GM12878 (cell line): ENCODE data around the gene XRCC6. TPM values are rescaled to one million over a fixed set of nuclear protein-coding genes. Genes with fewer than 3 reads are reported as not detected.

Experiments used
- ATF3 ChIP-seq: IDR thresholded peaks from 2 replicates; pipeline ENCODE4 v1.6.1; 2011; ENCODE audit warnings: low read depth, mild to moderate bottlenecking, low read length, moderate library complexity, borderline replicate concordance; ENCODE audit errors: extremely low read depth
- BHLHE40 ChIP-seq, 2 experiments: fragments of 450-650 bp in 1 of 2; IDR thresholded peaks; 2 replicates each; pipeline ENCODE4 v1.6.1; 2011 to 2017; ENCODE audit warnings: low read depth in 2 of 2, borderline replicate concordance in 1 of 2, improper control_type of control experiment in 1 of 2, low read length in 1 of 2, mild to moderate bottlenecking in 1 of 2
- CEBPB ChIP-seq, 2 experiments: fragments of 150-350 bp in 1 of 2; IDR thresholded peaks; 2 replicates each; pipeline ENCODE4 v1.6.1; 2012 to 2014; ENCODE audit warnings: low read depth in 2 of 2, low read length in 2 of 2, borderline replicate concordance in 1 of 2, inconsistent platforms in 1 of 2
- CHD2 ChIP-seq: IDR thresholded peaks from 2 replicates; pipeline ENCODE4 v1.6.1; 2011; ENCODE audit warnings: low read depth, low read length, improper control_type of control experiment, borderline replicate concordance
- CTCF ChIP-seq, 3 experiments: IDR thresholded peaks in 2 of 3; conservative IDR thresholded peaks in 1 of 3; 2 replicates each; pipeline ENCODE4 v1.5.1; 2011; ENCODE audit warnings: low read depth in 3 of 3, low read length in 3 of 3, mild to moderate bottlenecking in 3 of 3, control low read depth in 2 of 3, moderate library complexity in 2 of 3, inconsistent platforms in 1 of 3, mixed read lengths in 1 of 3; ENCODE audit not compliant: control insufficient read depth in 2 of 3, insufficient read depth in 1 of 3; ENCODE audit errors: extremely low read depth in 1 of 3
- HDAC6 ChIP-seq: fragments of 200-600 bp; sonication (generic); IDR thresholded peaks from one replicate; pipeline ENCODE4 v1.8.0; 2017; ENCODE audit warnings: antibody characterized with exemption; ENCODE audit not compliant: unreplicated experiment
- MEF2B ChIP-seq: fragments of 450-650 bp; IDR thresholded peaks from 2 replicates; pipeline ENCODE4 v1.6.1; 2018; ENCODE audit warnings: mild to moderate bottlenecking, moderate library complexity; ENCODE audit not compliant: partially characterized antibody, poor library complexity, severe bottlenecking
- NKRF ChIP-seq: fragments of 450-650 bp; conservative IDR thresholded peaks from 2 replicates; pipeline ENCODE4 v1.6.1; 2017; ENCODE audit warnings: mild to moderate bottlenecking, moderate library complexity
- NR2C2 ChIP-seq: IDR thresholded peaks from 2 replicates; pipeline ENCODE4 v1.6.1; 2011; ENCODE audit warnings: borderline replicate concordance, low read depth; ENCODE audit not compliant: control insufficient read depth, insufficient read length
- NR2F1 ChIP-seq: fragments of 450-650 bp; conservative IDR thresholded peaks from 2 replicates; pipeline ENCODE4 v1.6.1; 2017; ENCODE audit warnings: mild to moderate bottlenecking
- NRF1 ChIP-seq: conservative IDR thresholded peaks from 2 replicates; pipeline ENCODE4 v1.6.1; 2011; ENCODE audit warnings: mild to moderate bottlenecking, low read depth, low read length, improper control_type of control experiment
- SMC3 ChIP-seq: IDR thresholded peaks from 2 replicates; pipeline ENCODE4 v1.6.1; 2011; ENCODE audit warnings: low read length, improper control_type of control experiment, borderline replicate concordance
- TBL1XR1 ChIP-seq: IDR thresholded peaks from 2 replicates; pipeline ENCODE4 v1.6.1; 2012; ENCODE audit warnings: low read depth, low read length, improper control_type of control experiment
- TCF7 ChIP-seq: IDR thresholded peaks from 2 replicates; pipeline ENCODE4 v1.6.1; 2014; ENCODE audit warnings: antibody characterized with exemption, borderline replicate concordance
- ZBTB11 ChIP-seq: fragments of 450-650 bp; formaldehyde crosslinking; IDR thresholded peaks from 2 replicates; pipeline ENCODE4 v1.5.0; 2022; ENCODE audit warnings: mild to moderate bottlenecking, missing genetic modification characterization
- ZBTB4 ChIP-seq: fragments of 450-650 bp; formaldehyde crosslinking; IDR thresholded peaks from 2 replicates; pipeline ENCODE4 v1.4.0; 2022; ENCODE audit warnings: mild to moderate bottlenecking, moderate library complexity
- polyA plus RNA-seq, 11 experiments: library from polyadenylated mRNA; depleted of rRNA in 4 of 11; unstranded in 6 of 11; stranded (reverse) in 5 of 11; fragments of >200 nt; fragmentation: Nextera tagmentation in 4 of 11; fragmentation: Illumina TruSeq in 1 of 11; extraction: Ambion mirVana in 4 of 11; extraction: Trizol in 1 of 11; gene quantifications; 1 replicate in 1 of 11; 2 replicates in 10 of 11; pipeline versions ENCODE4 v1.2.1 to v1.2.3, GENCODE V29; 2011 to 2016; ENCODE audit warnings: inconsistent platforms in 2 of 11, missing spikeins in 2 of 11, low read depth in 1 of 11
- total RNA-seq, 4 experiments: library from RNA; depleted of rRNA in 3 of 4; stranded (reverse); fragments of >200 nt in 3 of 4; fragmentation: Illumina TruSeq in 1 of 4; extraction: Trizol in 1 of 4; gene quantifications; 2 replicates each; pipeline versions ENCODE4 v1.2.1 to v1.2.3, GENCODE V29; 2013 to 2021

XRCC6 gene
- total and polyA plus RNA-seq, 10 of the 15 experiments (the other 5 are each of a cell fraction or from before 2014, with no cell fraction given) = 186 to 718 (median 348) TPM

GRCh38 chr22:41596776-41597634 is 24.1 kb upstream of the XRCC6 start (continued):
- TF ChIP-seq ZBTB4 (CRISPR knock-in tag) (no peak), TBL1XR1 (no peak), TCF7 (no peak), NR2C2 (no peak), CEBPB (IDR thresholded peaks at IDR 0.05; ENCODE audit: borderline replicate concordance in 1 of 2, low read depth in 2 of 2, low read length in 2 of 2) (no peak), MEF2B (no peak), NRF1 (no peak), HDAC6 (no peak), CTCF (IDR thresholded peaks at IDR 0.05 in 2 of 3, conservative IDR thresholded peaks at IDR 0.05 in 1 of 3; ENCODE audit: control insufficient read depth in 2 of 3, extremely low read depth in 1 of 3, insufficient read depth in 1 of 3, low read depth in 3 of 3, low read length in 3 of 3) (peak; percentile 63 to 83 (median 74)), BHLHE40 (IDR thresholded peaks at IDR 0.05; ENCODE audit: borderline replicate concordance in 1 of 2, low read depth in 2 of 2, low read length in 1 of 2) (peak in 1 of 2 experiments; percentile 24; a peak in 1 of 4 replicates), ATF3 (no peak), CHD2 (no peak), NKRF (no peak), ZBTB11 (CRISPR knock-in tag) (no peak), NR2F1 (0 out of 2 replicates have a peak, but pooled peaks have one; percentile 30), SMC3 (peak; percentile 47; the same call in 1 of the 2 replicates)
